ENCODE measurements around the gene CAND2.
"Not testable (repeated sequence)": the region's sequence is repeated elsewhere in the genome, so short reads cannot be mapped to it uniquely, and the experiment has no call there.

Gene CAND2

GRCh38 chr3:12870942-12871341, 74.5 kb downstream of the CAND2 start:
- Histone ChIP-seq H3K4me3 (ENCODE audit: low read depth in 1 of 2, low read length in 2 of 2) (no peak overlapping the region), H3K36me3 (ENCODE audit: control insufficient read depth in 1 of 2, insufficient read depth in 2 of 2, low read length in 2 of 2) (no peaks in the 10 kb centered on the region), H3K4me1 (ENCODE audit: control insufficient read depth in 1 of 2, insufficient read depth in 2 of 2, low read length in 2 of 2) (peaks cover 3 to 13% of the 10 kb centered on the region in 2 donors), H3K9me3 (ENCODE audit: control insufficient read depth in 1 of 2, low read length in 2 of 2) (no peaks in the 10 kb centered on the region), H3K27me3 (ENCODE audit: control insufficient read depth in 1 of 2, insufficient read depth in 2 of 2, low read length in 2 of 2) (peaks cover 4 to 5% of the 10 kb centered on the region in 2 donors), H3K9ac (ENCODE audit: low read depth in 1 of 2, low read length in 2 of 2) (no peak overlapping the region), H3K27ac (ENCODE audit: low read depth, low read length) (no peak overlapping the region)

DNA sequence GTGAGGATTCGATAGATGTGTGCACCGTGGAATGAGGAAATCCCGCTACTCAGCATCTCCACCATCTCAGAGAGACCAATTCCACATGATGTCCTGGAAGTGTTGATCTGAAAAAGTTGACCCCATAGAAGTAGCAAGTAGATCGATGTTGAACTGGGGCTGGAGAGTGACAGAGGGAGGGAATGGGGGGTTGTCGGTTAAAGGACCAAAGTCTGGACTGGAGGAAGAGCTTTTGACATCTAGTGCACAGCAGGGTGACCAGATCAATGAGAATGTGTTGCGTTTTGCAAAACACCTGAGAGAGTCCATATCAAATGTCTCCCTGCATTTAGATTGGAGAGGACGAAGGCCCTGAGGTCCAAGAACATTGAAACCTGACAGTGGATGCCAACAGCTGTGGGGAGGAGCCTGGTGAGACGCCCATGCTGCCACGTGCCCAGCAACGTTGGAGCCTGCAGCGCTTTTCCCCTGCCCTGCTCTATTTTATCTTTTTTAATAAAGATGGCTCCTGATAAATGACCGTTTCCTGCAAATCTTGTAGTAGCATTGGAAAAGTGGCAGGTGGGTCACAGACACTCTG, 75.0 kb downstream of the CAND2 start:
- Histone ChIP-seq H3K9me3 (ENCODE audit: control insufficient read depth in 1 of 2, low read length in 2 of 2) (no peaks in the 10 kb centered on the region), H3K4me1 (ENCODE audit: control insufficient read depth in 1 of 2, insufficient read depth in 2 of 2, low read length in 2 of 2) (peaks cover 3 to 18% of the 10 kb centered on the region in 2 donors), H3K4me3 (ENCODE audit: low read depth in 1 of 2, low read length in 2 of 2) (no peak overlapping the region), H3K9ac (ENCODE audit: low read depth in 1 of 2, low read length in 2 of 2) (no peak overlapping the region), H3K27ac (ENCODE audit: low read depth, low read length) (no peak overlapping the region), H3K27me3 (ENCODE audit: control insufficient read depth in 1 of 2, insufficient read depth in 2 of 2, low read length in 2 of 2) (peaks cover 4 to 5% of the 10 kb centered on the region in 2 donors), H3K36me3 (ENCODE audit: control insufficient read depth in 1 of 2, insufficient read depth in 2 of 2, low read length in 2 of 2) (no peaks in the 10 kb centered on the region)

GRCh38 chr3:12875857-12876836, 79.7 kb downstream of the CAND2 start:
- Histone ChIP-seq H3K36me3 (ENCODE audit: control insufficient read depth in 1 of 2, insufficient read depth in 2 of 2, low read length in 2 of 2) (no peaks in the 10 kb centered on the region), H3K4me1 (ENCODE audit: control insufficient read depth in 1 of 2, insufficient read depth in 2 of 2, low read length in 2 of 2) (peaks cover 0 to 6% of the 10 kb centered on the region in 2 donors), H3K9ac (ENCODE audit: low read depth in 1 of 2, low read length in 2 of 2) (no peak overlapping the region), H3K4me3 (ENCODE audit: low read depth in 1 of 2, low read length in 2 of 2) (peak overlapping the region in 1 of 2 donors; percentile 36), H3K27ac (ENCODE audit: low read depth, low read length) (no peak overlapping the region), H3K9me3 (ENCODE audit: control insufficient read depth in 1 of 2, low read length in 2 of 2) (no peaks in the 10 kb centered on the region), H3K27me3 (ENCODE audit: control insufficient read depth in 1 of 2, insufficient read depth in 2 of 2, low read length in 2 of 2) (no peaks in the 10 kb centered on the region)

- no peak overlapping the region for H3K9ac ChIP-seq (ENCODE audit: low read depth in 1 of 2, low read length in 2 of 2)
- H3K36me3 ChIP-seq (ENCODE audit: control insufficient read depth in 1 of 2, insufficient read depth in 2 of 2, low read length in 2 of 2): no peaks in the 10 kb centered on the region
- no peak overlapping the region for H3K4me3 ChIP-seq (ENCODE audit: low read depth in 1 of 2, low read length in 2 of 2)
- no peak overlapping the region for H3K27ac ChIP-seq (ENCODE audit: low read depth, low read length)
- no peaks in the 10 kb centered on the region for H3K9me3 ChIP-seq (ENCODE audit: control insufficient read depth in 1 of 2, low read length in 2 of 2)
- H3K4me1 ChIP-seq (ENCODE audit: control insufficient read depth in 1 of 2, insufficient read depth in 2 of 2, low read length in 2 of 2): peaks cover 0 to 6% of the 10 kb centered on the region in 2 donors
- H3K27me3 ChIP-seq (ENCODE audit: control insufficient read depth in 1 of 2, insufficient read depth in 2 of 2, low read length in 2 of 2): no peaks in the 10 kb centered on the region
Measured at GRCh38 chr3:12877040-12877439, 80.6 kb downstream of the CAND2 start.

DNA sequence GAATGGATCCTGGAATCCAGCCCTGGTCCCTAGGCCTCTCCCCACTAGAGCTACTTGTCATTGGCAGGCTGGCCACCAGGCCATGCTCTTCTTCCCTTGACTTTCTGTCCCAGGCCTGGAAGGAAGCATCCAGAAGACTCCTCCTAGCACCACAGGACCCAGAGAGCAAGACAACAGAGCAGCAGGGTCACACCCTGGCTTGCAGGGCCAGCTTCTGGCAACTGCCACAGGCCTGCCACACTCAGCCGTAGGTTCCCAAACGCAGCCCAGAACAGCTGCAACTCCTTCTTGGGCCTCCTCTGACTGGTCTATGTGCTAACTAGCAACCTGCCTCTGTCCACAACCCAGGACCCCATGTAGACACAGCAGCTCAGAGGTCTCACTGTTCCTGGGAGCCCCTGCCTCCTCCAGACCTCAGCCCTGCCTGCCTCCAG, 81.7 kb downstream of the CAND2 start:
- H3K36me3 ChIP-seq (ENCODE audit: control insufficient read depth in 1 of 2, insufficient read depth in 2 of 2, low read length in 2 of 2): no peaks in the 10 kb centered on the region
- H3K27me3 ChIP-seq (ENCODE audit: control insufficient read depth in 1 of 2, insufficient read depth in 2 of 2, low read length in 2 of 2): no peaks in the 10 kb centered on the region

DNA sequence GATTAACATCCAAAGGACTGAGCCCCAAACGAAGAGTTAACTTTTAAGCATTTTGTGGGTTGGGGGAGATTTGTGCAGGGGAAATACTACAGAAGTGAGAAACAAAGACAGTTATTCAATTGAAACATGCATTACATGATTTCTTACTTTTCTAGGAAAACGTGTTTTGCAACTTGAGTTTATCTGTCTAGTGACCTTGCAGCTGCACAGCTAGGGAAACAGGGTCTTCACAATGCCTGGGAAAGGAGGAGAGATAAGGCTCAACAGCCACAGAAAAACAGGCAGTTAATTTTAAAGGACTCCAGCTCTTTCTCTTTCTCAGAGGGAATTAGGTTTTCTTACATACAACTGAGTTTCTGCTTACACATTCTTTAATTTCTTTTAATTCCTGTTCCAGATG, 82.3 kb downstream of the CAND2 start:
- not testable (repeated sequence) for H3K27ac ChIP-seq (ENCODE audit: low read depth, low read length)

More for the DNA sequence above, 81.7 kb downstream of the CAND2 start:
- peaks cover 0 to 6% of the 10 kb centered on the region in 2 donors for H3K4me1 ChIP-seq (ENCODE audit: control insufficient read depth in 1 of 2, insufficient read depth in 2 of 2, low read length in 2 of 2)
- no peak overlapping the region for H3K27ac ChIP-seq (ENCODE audit: low read depth, low read length)
- no peak overlapping the region for H3K4me3 ChIP-seq (ENCODE audit: low read depth in 1 of 2, low read length in 2 of 2)
- no peaks in the 10 kb centered on the region for H3K9me3 ChIP-seq (ENCODE audit: control insufficient read depth in 1 of 2, low read length in 2 of 2)
- H3K9ac ChIP-seq (ENCODE audit: low read depth in 1 of 2, low read length in 2 of 2): no peak overlapping the region

DNA sequence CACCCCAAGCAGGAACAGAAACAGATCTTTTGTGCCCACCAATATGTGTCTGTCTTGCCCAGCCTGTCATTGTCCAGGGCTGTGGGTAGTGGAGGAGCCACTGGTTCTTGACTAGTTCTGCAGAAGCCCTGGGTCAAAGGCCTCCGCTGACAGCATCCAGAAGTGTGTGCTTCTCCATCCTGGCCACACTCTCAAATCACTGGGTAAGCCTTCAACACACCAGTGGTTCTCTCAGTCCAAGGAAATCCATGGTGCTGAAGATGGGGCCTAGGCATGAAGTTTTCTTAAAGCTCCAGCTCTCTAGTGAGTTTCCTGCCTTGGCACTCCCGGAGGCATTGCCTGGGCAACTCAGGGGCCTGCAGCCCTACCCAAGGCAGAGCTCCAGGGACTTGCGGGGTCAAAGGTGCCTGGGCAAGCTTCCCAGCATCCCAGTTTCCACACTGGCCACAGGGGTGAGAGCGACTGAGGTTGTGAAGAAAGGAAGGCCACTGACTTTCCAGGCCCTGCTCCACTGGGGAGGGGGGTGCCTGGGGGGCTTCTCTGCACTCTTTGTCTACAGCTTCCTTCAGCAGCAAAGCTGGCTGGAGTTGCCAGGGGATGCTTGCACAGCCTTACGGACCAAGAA, 82.8 kb downstream of the CAND2 start:
- H3K27me3 ChIP-seq (ENCODE audit: control insufficient read depth in 1 of 2, insufficient read depth in 2 of 2, low read length in 2 of 2): no peaks in the 10 kb centered on the region
- H3K9ac ChIP-seq (ENCODE audit: low read depth in 1 of 2, low read length in 2 of 2): no peak overlapping the region
- H3K27ac ChIP-seq (ENCODE audit: low read depth, low read length): no peak overlapping the region
- H3K4me3 ChIP-seq (ENCODE audit: low read depth in 1 of 2, low read length in 2 of 2): no peak overlapping the region
- peaks cover 0 to 6% of the 10 kb centered on the region in 2 donors for H3K4me1 ChIP-seq (ENCODE audit: control insufficient read depth in 1 of 2, insufficient read depth in 2 of 2, low read length in 2 of 2)
- H3K9me3 ChIP-seq (ENCODE audit: control insufficient read depth in 1 of 2, low read length in 2 of 2): no peaks in the 10 kb centered on the region
- no peaks in the 10 kb centered on the region for H3K36me3 ChIP-seq (ENCODE audit: control insufficient read depth in 1 of 2, insufficient read depth in 2 of 2, low read length in 2 of 2)

More for the DNA sequence above, 82.3 kb downstream of the CAND2 start:
- H3K27me3 ChIP-seq (ENCODE audit: control insufficient read depth in 1 of 2, insufficient read depth in 2 of 2, low read length in 2 of 2); H3K4me1 ChIP-seq (ENCODE audit: control insufficient read depth in 1 of 2, insufficient read depth in 2 of 2, low read length in 2 of 2); H3K36me3 ChIP-seq (ENCODE audit: control insufficient read depth in 1 of 2, insufficient read depth in 2 of 2, low read length in 2 of 2); H3K4me3 ChIP-seq (ENCODE audit: low read depth in 1 of 2, low read length in 2 of 2); H3K9me3 ChIP-seq (ENCODE audit: control insufficient read depth in 1 of 2, low read length in 2 of 2); H3K9ac ChIP-seq (ENCODE audit: low read depth in 1 of 2, low read length in 2 of 2): not testable (repeated sequence)

DNA sequence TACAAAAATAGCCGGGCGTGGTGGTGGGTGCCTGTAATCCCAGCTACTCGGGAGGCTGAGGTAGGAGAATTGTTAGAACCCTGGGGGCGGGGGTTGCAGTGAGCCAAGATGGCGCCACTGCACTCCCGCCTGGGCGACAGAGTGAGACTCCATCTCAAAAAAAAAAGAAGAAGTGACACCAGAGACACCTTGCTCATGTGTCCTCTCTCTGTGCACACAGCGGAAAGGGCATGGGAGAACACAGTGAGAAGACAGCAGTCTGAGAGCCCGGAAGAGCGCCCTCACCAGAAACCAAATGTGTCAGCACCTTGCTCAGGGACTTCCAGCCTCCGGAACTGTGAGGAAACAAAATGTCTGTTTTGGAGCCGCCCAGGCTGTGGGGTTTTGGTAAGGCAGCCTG, 85.4 kb downstream of the CAND2 start:
- H3K9ac ChIP-seq (ENCODE audit: low read depth in 1 of 2, low read length in 2 of 2); H3K9me3 ChIP-seq (ENCODE audit: control insufficient read depth in 1 of 2, low read length in 2 of 2); H3K27me3 ChIP-seq (ENCODE audit: control insufficient read depth in 1 of 2, insufficient read depth in 2 of 2, low read length in 2 of 2); H3K36me3 ChIP-seq (ENCODE audit: control insufficient read depth in 1 of 2, insufficient read depth in 2 of 2, low read length in 2 of 2); H3K4me1 ChIP-seq (ENCODE audit: control insufficient read depth in 1 of 2, insufficient read depth in 2 of 2, low read length in 2 of 2); H3K4me3 ChIP-seq (ENCODE audit: low read depth in 1 of 2, low read length in 2 of 2); H3K27ac ChIP-seq (ENCODE audit: low read depth, low read length): not testable (repeated sequence)

DNA sequence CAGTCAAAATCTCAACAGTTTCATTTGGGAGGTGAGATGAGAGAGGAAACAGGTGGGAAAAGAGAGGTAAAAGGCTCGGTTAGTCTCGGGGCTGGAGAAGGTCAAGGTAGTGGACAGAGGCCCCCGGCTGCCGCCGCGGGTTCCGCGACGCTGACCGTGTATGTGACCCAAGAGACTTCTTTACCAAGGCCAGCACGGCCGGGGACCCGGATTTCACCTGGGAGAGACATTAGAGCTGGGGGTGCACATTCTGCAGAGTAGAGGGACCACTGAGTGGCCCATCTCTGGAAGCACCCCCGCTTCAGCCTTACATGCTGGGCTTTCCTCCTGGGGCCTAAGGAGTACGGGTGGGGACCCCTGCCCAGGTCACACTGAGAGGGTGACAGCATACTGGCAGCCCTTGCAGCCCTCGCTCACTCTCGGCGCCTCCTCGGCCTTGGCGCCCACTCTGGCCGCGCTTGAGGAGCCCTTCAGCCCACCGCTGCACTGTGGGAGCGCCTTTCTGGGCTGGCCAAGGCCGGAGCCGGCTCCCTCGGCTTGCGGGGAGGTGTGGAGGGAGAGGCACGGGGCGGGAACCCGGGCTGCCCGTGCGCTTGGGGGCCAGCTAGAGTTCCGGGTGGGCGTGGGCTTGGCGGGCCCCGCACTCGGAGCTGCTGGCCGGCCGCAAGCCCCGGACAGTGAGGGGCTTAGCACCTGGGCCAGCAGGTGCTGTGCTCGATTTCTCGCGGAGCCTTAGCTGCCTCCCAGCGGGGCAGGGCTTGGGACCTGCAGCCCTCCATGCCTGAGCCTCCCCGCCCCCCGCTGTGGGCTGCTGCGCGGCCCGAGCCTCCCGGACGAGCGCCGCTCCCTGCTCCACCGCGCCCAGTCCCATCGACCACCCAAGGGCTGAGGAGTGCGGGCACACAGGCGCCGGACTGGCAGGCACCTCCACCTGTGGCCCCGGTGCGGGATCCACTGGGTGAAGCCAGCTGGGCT, 86.1 kb downstream of the CAND2 start:
- Histone ChIP-seq H3K36me3 (ENCODE audit: control insufficient read depth in 1 of 2, insufficient read depth in 2 of 2, low read length in 2 of 2) (no peaks in the 10 kb centered on the region), H3K27me3 (ENCODE audit: control insufficient read depth in 1 of 2, insufficient read depth in 2 of 2, low read length in 2 of 2) (peaks cover 0 to 9% of the 10 kb centered on the region in 2 donors), H3K9me3 (ENCODE audit: control insufficient read depth in 1 of 2, low read length in 2 of 2) (no peaks in the 10 kb centered on the region), H3K4me3 (ENCODE audit: low read depth in 1 of 2, low read length in 2 of 2) (no peak overlapping the region), H3K27ac (ENCODE audit: low read depth, low read length) (no peak overlapping the region), H3K4me1 (ENCODE audit: control insufficient read depth in 1 of 2, insufficient read depth in 2 of 2, low read length in 2 of 2) (peaks cover 0 to 4% of the 10 kb centered on the region in 2 donors), H3K9ac (ENCODE audit: low read depth in 1 of 2, low read length in 2 of 2) (no peak overlapping the region)
